Muscle of arm (tissue), 12 donors: ENCODE data around the gene DYNLT1. TPM values are rescaled to one million over a fixed set of nuclear protein-coding genes. Genes with fewer than 3 reads are reported as not detected.
"Not testable (repeated sequence)": the region's sequence is repeated elsewhere in the genome, so short reads cannot be mapped to it uniquely, and the experiment has no call there.

Experiments used
- DNase-seq: peaks from one replicate; pipeline ENCODE4 v3.0.0-alpha.2; 2013
- polyA plus RNA-seq, 12 donors: library from polyadenylated mRNA; unstranded; fragments of 120-200 nt; gene quantifications; one replicate each; pipeline ENCODE4 v1.2.1, GENCODE V29; 2013; ENCODE audit not compliant: insufficient read length in 12 of 12

The DYNLT1 gene
- polyA plus RNA-seq, 12 donors: 60.5 to 101 (median 85.7) TPM; not detected in 1

GRCh38 chr6:158646023-158646910, 1.7 kb upstream of the DYNLT1 start:
- DNase-seq: no peak

GRCh38 chr6:158645064-158646022, 800 bp upstream of the DYNLT1 start:
- DNase-seq: no peak

GRCh38 chr6:158643836-158644230, 710 bp downstream of the DYNLT1 start:
- no peak for DNase-seq

GRCh38 chr6:158642097-158642601, 2.4 kb downstream of the DYNLT1 start:
- no peak for DNase-seq

- no peak for DNase-seq
Measured at GRCh38 chr6:158640519-158640918, 4.0 kb downstream of the DYNLT1 start.

GRCh38 chr6:158639056-158639455, 5.5 kb downstream of the DYNLT1 start:
- no peak for DNase-seq

- DNase-seq: no peak
Measured at GRCh38 chr6:158638324-158638854, 6.2 kb downstream of the DYNLT1 start.

GRCh38 chr6:158636778-158637177, 7.8 kb downstream of the DYNLT1 start:
- DNase-seq: no peak

- DNase-seq: no peak
Measured at GRCh38 chr6:158635427-158636073, 9.0 kb downstream of the DYNLT1 start.

- no peak for DNase-seq
Measured at GRCh38 chr6:158634695-158635426, 9.7 kb downstream of the DYNLT1 start.

- DNase-seq: no peak
Measured at GRCh38 chr6:158633127-158633526, 11.4 kb downstream of the DYNLT1 start.

- DNase-seq: not testable (repeated sequence)
Measured at GRCh38 chr6:158632538-158633119, 11.9 kb downstream of the DYNLT1 start.

GRCh38 chr6:158631678-158632537, 12.6 kb downstream of the DYNLT1 start:
- DNase-seq: peak; percentile 63

- DNase-seq: no peak
Measured at GRCh38 chr6:158630938-158631616, 13.5 kb downstream of the DYNLT1 start.

GRCh38 chr6:158629367-158630221, 14.9 kb downstream of the DYNLT1 start:
- no peak for DNase-seq

- no peak for DNase-seq
Measured at GRCh38 chr6:158628542-158628941, 16.0 kb downstream of the DYNLT1 start.

- DNase-seq: no peak
Measured at GRCh38 chr6:158627940-158628211, 16.7 kb downstream of the DYNLT1 start.
